Measurements from ENCODE around the gene LY9.

The LY9 gene

GRCh38 chr1:160759740-160760139, 36.2 kb upstream of the LY9 start:
- H3K4me3 ChIP-seq (ENCODE audit: low read length), result no peak overlapping the region
- no peak for TF ChIP-seq ZNF274 (IDR thresholded peaks at IDR 0.05; ENCODE audit: low read depth, low read length)

DNA sequence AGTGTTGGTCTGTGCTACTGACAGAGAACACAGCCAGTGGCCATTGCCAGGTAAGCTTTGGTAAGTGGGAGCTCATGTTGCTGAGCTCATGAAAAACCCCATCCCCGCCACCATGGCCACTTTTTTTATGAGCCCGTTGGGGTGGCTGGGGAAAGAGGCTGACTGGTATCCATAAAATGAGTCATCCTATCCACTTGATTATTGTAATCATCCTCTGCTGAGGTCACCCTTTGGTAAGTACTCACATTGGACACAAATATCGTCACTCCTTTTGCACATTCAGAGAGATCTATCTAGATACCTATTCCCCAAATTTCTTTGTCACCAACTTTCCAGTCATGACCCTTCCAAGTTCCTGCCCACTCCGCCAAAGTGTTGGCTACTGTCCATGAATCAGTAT, 34.9 kb upstream of the LY9 start:
- TF ChIP-seq ZNF274 (IDR thresholded peaks at IDR 0.05; ENCODE audit: low read depth, low read length), result no peak

DNA sequence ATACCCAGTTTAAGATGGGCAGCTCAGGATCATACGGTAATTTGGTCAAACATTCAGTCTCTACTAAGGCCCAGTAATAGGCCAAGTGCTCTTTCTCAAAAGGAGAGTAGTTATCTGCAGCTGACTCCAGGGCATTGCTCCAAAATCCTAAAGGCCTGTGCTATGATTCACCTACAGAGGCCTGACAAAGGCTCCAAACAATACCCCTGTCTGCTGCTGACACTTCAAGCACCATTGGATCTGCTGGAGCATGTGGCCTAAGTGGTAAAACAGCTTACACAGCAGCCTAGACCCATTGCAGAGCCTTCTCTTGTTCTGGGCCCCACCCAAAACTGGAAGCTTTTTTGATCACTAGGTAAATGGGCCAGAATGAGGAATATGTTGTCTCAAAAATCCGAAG, 34.1 kb upstream of the LY9 start:
- H3K4me3 ChIP-seq (ENCODE audit: low read length), result no peak overlapping the region
- no peak for TF ChIP-seq ZNF274 (IDR thresholded peaks at IDR 0.05; ENCODE audit: low read depth, low read length)

More for the DNA sequence above, 34.9 kb upstream of the LY9 start:
- no peak overlapping the region for H3K4me3 ChIP-seq (ENCODE audit: low read length)

DNA sequence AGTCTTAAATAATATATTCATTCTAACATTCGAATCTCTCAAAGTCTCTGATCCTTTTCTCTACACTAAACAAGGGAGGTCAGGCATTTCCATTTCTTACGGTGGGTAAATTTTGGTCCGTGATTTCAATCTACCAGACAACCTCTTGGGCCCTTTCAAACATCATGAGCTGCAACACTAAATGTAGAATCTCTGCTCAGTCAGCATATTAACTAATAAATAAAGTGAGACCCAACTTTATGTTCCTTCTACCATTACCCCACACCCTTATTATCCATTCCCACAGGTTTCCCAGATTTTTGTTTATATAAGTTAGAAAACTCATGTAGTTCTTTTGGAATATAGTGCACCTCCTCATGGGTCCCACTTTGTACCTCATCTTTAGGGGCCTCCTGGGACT, 32.0 kb upstream of the LY9 start:
- no peak overlapping the region for H3K4me3 ChIP-seq (ENCODE audit: low read length)
- TF ChIP-seq ZNF274 (IDR thresholded peaks at IDR 0.05; ENCODE audit: low read depth, low read length), result no peak

- TF ChIP-seq ZNF274 (IDR thresholded peaks at IDR 0.05; ENCODE audit: low read depth, low read length), result no peak
- peak overlapping the region; percentile 52; the same call in 1 of the 2 replicates for H3K4me3 ChIP-seq (ENCODE audit: low read length)
Measured at GRCh38 chr1:160767395-160768294, 28.3 kb upstream of the LY9 start.

DNA sequence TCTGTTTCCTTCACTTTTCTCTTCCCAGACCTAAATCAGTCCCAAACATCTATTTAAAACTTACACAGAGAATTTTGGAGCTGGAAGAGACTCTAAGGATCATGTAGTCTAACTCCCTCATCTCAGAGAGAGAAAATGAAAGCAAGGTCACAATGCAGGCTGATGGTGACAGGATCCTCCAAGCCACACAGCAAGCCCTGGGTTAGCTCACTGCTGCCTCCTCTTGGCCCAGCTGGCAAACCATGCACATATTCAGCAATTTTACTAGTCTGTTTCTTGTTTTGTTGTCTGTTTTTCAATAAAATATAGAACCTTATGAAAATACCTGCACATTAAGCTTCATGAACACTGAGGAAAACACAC, 27.7 kb upstream of the LY9 start:
- no peak for TF ChIP-seq ZNF274 (IDR thresholded peaks at IDR 0.05; ENCODE audit: low read depth, low read length)
- H3K4me3 ChIP-seq (ENCODE audit: low read length), result peak overlapping the region; percentile 52; the same call in 1 of the 2 replicates

- TF ChIP-seq ZNF274 (IDR thresholded peaks at IDR 0.05; ENCODE audit: low read depth, low read length), result no peak
Measured at GRCh38 chr1:160772331-160772730, 23.6 kb upstream of the LY9 start.

GRCh38 chr1:160773093-160773492, 22.9 kb upstream of the LY9 start:
- no peak for TF ChIP-seq ZNF274 (IDR thresholded peaks at IDR 0.05; ENCODE audit: low read depth, low read length)

More at GRCh38 chr1:160772331-160772730, 23.6 kb upstream of the LY9 start:
- no peak overlapping the region for H3K4me3 ChIP-seq (ENCODE audit: low read length)

GRCh38 chr1:160774886-160775719, 20.9 kb upstream of the LY9 start:
- no peak overlapping the region for H3K4me3 ChIP-seq (ENCODE audit: low read length)
- no peak for TF ChIP-seq ZNF274 (IDR thresholded peaks at IDR 0.05; ENCODE audit: low read depth, low read length)

More at GRCh38 chr1:160773093-160773492, 22.9 kb upstream of the LY9 start:
- H3K4me3 ChIP-seq (ENCODE audit: low read length), result no peak overlapping the region

- H3K4me3 ChIP-seq (ENCODE audit: low read length), result no peak overlapping the region
- TF ChIP-seq ZNF274 (IDR thresholded peaks at IDR 0.05; ENCODE audit: low read depth, low read length), result no peak
Measured at GRCh38 chr1:160776178-160776577, 19.8 kb upstream of the LY9 start.

DNA sequence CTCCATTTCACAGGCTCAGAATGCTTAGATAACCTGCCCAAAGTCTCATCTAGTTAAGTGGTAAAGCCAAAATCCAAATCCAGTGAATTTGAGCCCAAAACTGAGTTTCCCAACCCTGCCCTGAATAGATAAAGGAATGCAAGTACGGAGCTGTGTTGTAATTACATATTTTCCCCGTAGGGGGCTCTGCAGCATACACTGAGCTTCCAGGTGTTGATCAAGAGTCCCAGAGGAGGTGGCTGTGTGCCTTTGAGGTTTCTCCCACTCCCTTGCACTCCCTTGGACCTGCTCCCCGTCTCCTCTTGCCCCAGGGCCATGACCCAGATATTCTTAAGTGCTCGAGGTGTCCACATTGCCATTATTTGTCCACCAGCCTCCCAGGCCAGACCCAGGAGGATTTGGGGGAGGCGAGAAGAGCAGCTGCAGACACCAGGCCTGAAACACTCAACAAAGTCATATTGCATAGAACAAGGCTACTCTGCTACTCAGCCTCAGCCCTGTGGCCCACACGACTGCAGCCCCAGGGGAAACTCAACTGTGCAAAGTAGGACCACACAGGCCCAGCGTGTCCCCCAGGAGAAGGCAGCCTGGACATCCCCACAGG, 18.4 kb upstream of the LY9 start:
- H3K4me3 ChIP-seq (ENCODE audit: low read length), result no peak overlapping the region
- TF ChIP-seq ZNF274 (IDR thresholded peaks at IDR 0.05; ENCODE audit: low read depth, low read length), result no peak

DNA sequence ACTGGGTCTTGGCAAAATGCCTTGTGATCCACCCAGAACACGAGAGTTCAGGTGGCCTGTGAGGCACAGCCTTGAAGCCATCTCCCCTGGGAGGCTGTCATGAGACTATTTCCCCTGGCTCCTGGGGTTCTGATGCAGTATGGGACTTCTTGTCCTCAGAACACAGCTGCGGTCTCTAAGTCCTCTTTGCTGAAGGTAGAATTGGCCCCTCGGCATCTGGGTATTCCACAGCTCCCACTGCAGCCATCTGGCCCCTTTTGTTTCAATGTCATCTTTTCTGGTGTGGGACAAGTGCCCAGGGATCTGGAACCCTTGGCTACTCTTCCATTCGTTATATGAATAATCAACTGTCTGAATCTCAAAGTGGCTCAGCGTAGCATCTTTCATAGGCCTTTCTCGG, 17.0 kb upstream of the LY9 start:
- no peak overlapping the region for H3K4me3 ChIP-seq (ENCODE audit: low read length)
- TF ChIP-seq ZNF274 (IDR thresholded peaks at IDR 0.05; ENCODE audit: low read depth, low read length), result no peak

DNA sequence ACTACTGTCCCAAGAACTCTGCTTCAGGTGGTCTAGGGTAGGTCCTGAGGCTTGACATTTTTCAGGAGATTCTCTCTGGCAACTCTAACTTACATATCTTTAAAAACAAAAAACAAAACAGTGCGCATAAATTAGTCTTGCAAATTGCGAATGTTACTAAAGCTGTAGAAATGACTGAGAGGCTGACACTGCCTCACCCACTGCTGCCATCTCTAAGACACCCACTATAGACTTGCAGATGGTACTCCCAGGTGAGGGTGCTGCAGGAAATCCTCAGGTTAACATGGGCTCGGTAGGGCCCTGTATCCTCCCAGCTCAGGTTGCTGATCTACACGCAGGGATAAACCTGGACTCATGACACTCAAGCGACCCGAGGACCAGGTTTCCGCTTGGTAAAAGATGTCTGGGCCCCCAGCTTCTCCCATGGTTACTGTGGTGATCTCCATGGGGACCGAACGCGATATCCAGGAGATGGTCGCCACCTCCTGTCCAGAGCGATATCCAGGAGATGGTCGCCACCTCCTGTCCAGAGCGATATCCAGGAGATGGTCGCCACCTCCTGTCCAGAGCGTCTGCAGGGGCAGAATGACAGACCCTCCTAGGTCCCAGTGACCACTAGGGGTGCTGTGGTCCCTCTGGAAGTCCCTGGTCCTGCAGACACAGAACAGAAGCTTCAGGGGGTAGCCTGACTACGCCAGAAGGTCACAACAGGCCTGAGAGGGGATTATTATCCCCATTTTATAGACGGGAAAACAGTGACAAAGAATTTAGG, 16.2 kb upstream of the LY9 start:
- no peak for TF ChIP-seq ZNF274 (IDR thresholded peaks at IDR 0.05; ENCODE audit: low read depth, low read length)
- no peak overlapping the region for H3K4me3 ChIP-seq (ENCODE audit: low read length)

DNA sequence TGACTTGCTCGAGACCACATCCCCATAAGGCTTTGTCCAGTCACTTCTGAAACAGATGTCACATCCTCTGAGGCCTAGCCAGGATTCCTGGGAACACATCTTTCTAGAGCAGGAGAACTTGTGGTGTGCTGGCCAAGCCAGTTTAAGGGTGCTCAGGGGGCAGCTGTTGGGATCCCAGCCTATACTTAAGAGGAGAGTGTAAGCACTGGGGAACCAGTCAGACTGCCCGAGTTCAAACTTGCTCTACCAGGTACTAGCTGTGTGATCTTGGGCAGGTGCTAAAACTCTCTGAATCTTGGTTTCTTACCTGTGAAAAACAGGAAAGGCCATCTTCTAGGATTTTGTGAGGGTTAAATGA, 15.6 kb upstream of the LY9 start:
- no peak for TF ChIP-seq ZNF274 (IDR thresholded peaks at IDR 0.05; ENCODE audit: low read depth, low read length)
- H3K4me3 ChIP-seq (ENCODE audit: low read length), result no peak overlapping the region

All from GM08714 (cell line).